Stimulated activated CD8-positive, alpha-beta memory T cell treated with anti-CD3 and anti-CD28 coated beads, Interleukin-7, amount 100 ng/mL, for 48 hours (primary cell): Measurements from ENCODE around the gene ATXN1.

Source experiments
- DNase-seq, 2 donors: peaks; one replicate each; pipeline ENCODE4 v3.0.0-alpha.2; 2020; ENCODE audit warnings: low read depth in 1 of 2; ENCODE audit errors: extremely low read depth in 1 of 2

Gene ATXN1

GRCh38 chr6:16432075-16433032 lies 328.9 kb downstream of the ATXN1 start:
- no peak for DNase-seq

DNA sequence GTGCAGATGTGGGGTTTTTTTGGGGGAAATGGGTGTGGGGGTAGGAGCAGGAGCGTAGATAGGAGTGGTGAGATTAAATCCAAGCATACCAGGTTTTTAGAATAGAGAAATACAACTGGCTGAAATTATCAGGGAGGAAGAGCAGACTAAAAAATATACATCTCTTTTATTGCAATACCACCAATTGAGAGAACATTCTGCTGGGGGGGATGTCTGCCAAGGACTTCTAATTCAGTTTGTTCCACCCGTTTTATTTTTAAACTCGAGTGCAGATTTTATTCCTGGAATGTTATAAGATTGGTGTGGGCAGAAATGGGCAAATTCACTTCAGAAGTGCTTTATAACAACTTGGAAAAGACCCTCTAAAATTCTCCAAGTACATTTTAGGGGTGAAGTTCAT lies 330.2 kb downstream of the ATXN1 start:
- DNase-seq, result no peak

DNA sequence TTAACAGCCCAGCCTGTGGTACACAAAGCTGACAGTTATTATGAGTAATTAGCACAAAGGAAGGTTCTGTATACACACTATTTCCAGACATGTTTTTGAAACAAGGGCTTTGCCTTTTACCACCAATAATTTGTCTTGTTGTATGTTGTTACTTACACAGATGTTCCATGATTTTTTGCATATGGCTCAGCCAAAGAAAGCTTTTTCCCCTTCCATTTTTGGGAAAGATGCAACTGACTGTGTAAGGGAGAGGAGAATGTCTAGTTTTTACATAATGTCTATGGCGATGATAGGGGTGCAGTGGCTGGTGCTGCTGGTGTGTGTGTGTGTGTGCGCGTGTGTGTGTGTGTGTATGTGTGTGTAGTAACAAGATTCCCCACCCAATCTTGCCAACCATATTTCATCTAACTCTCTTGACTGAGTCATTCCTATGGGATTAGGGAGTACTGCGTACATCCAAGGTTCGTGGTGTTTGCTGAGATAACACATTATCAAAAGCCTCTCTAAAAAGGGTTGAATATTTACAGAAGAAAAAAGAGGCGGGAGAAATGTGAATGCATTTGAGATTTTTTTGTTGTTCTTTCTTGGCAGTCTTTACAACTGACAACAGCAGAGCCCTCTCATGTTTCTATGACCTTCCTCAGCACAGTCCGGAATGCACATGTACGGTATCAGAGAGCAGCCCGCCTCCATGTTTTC lies 330.7 kb downstream of the ATXN1 start:
- DNase-seq, result no peak

DNA sequence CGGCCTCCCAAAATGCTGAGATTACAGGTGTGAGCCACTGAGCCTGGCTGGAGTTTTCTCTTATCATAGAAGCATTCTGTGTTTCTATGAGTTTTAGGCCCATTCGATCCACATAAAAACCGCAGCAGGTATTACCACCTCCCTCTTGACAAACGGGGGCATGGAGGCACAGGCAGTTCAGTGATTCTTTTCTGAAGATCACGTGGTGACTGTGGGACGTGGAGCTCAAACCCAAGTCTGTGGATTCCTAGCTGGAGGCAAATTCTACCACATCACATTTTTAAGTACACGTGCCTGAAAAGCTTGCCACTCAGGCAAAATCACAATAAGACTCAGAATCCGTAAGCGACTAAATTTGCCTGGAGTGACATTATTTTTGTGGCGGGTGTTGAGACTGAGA lies 331.6 kb downstream of the ATXN1 start:
- no peak for DNase-seq

DNA sequence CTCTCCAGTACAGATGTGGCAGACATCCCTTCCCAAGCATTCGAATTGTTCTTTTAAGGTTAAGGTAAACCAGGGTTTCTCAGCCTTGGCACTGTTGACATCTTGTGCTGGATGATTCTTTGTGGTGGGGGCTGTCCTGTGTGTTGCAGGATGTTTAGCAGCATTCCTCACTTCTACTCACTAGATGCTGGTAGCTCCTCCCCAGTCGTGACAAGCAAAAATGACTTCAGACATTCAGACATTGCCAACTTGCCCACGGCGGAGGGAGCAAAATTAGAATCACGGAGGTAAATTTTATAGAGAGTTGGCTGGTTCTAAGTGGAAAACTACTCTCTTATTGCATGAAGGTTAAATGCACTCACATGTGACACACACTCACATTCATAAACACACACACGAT lies 334.1 kb downstream of the ATXN1 start:
- no peak for DNase-seq

DNA sequence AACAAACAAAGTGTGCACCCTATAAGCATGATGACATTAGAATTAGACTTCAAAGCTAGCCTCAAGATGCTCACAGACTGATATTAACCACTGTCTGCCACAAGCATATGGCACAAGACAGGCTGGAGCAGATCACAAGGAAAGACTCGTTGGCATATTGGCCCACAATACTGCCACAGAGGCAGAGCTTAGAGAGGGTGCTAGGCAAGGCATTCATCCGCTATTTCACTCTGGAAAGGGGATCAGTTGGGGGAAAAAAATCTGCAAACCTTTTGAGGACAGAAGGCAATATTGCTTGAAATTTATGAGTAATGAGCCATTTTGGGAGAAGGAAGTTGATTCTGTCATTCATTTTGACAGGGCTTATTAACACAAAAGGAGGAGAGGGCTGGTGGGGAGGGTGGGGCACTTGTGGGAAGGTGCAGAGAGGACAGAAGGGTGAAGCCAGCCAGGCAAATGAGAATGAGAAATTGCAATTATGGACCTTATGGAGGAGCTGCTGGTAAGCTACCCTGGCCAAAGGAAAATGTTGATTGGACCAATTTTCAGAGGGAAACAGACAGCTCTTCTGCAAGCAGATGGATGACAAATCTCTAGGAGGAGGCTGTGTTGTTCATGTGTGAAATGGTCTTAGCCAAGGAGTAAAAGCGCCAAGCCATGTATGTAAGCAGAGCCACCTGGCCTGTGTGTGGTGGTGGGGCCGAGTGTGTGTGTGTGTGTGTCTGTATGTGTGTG lies 335.2 kb downstream of the ATXN1 start:
- DNase-seq, result no peak

- no peak for DNase-seq
Measured at GRCh38 chr6:16421462-16421960, 339.7 kb downstream of the ATXN1 start.

GRCh38 chr6:16420715-16421461 lies 340.4 kb downstream of the ATXN1 start:
- peak in 1 of 2 donors; percentile 45 for DNase-seq

- no peak for DNase-seq
Measured at GRCh38 chr6:16420337-16420714, 340.9 kb downstream of the ATXN1 start.

DNA sequence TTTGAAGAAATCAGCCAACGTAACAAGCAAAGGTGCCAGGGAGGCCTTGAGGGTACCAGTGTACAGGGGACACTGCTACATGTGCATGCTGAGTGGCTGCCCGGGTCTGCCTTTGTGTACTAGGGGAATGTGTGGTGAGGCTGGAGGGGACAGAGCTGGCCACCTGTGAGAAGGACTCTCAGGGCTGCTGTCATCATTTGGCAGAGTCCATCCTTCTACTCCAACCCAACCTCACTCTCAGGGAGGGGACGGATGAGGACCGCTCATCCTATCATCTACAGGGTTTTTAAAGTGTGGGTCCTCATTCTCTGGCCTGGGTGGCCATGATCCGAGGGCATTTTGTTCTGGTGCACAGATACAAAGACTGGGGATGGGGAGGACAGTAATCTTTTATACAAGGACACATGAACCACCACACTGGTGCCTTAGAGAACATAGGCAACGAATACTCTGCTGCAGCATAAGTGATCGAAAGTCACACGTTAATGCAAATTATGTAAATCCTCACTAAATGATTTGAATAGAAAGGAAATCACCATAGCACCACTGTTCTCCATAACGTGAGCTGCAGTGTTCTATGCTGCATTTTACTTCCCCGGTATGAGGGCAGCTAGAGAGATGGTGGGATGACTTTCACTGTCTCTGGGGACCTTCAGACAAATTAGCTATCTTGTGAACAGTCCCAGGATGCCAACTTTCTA lies 341.5 kb downstream of the ATXN1 start:
- DNase-seq, result no peak

DNA sequence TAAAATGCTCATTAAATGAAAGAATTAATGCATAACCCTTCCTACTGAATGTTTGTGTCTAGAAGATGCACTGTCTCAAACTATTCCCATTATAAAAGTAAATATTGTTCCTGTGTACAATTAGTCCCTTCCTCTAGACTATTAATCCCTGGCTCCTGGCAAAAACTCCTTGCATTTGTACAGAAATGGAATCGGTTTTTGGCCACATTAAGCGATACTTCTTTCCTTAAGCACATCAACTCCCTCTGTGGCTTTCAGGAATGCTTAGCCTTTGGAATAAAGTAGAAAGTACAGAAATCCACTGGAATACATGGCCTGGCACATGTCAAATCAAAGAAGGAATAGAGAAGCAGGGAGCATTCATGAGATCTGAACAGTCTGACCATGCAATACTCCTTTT lies 343.1 kb downstream of the ATXN1 start:
- DNase-seq, result no peak

DNA sequence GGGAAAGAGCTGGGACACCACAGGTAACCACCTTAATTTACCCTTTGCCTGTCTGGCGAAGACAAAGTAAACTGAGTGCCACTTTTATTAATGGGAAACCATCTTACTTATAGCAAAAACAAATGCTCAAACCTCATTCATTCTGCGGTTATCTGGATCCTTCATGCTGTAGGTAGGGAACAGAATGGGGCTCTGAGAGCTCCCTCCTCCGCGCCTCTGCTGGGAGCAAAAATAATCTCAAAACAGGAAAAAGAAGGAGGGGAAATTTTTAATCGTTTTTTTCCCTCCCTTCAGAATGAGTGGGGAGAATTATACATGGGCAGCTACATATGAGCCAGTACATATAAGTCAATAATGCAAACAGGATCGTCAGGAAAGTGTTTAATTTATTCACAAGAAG lies 345.6 kb downstream of the ATXN1 start:
- no peak for DNase-seq

GRCh38 chr6:16414205-16414604 lies 347.1 kb downstream of the ATXN1 start:
- no peak for DNase-seq

- no peak for DNase-seq
Measured at GRCh38 chr6:16413399-16413798, 347.9 kb downstream of the ATXN1 start.

DNA sequence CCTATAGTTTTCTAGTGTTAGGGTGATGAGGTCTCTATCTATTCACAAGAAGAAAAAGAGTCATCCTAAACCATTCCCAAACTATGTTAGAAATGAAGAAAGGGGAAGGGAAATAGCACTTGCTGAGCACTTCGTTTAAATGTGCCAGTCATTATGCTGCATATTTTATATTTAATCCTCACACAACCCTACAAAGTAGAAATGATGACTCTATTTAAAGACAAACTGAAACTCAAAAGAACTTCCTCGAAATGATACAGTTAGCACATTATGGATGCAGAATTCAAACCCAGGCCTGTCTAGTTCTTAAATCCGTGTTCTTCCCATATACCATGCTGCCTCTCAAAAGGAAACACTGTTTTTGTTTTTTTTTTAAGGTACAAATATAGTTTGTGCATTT lies 348.3 kb downstream of the ATXN1 start:
- no peak for DNase-seq

DNA sequence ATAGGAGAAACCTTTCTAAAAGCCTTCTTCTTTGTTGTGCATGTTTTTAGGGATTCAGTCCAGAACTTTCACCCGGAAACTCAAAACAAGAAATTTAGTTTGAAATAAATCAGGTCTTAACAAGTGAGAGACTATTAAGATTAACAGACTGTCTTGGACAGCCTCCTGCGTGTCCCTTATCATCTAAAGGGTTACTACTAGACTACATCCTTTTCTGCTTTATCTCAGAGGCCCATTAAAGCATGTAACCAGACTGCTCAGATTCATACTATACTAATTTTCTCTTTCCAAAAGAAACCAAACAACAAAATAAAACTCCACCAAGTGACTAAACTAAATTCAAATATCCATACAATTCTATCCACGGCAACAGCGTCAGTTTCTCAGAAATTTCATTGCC lies 349.1 kb downstream of the ATXN1 start:
- no peak for DNase-seq

GRCh38 chr6:16409531-16410441 lies 351.5 kb downstream of the ATXN1 start:
- DNase-seq, result peak; percentile 9 to 44

- DNase-seq, result no peak
Measured at GRCh38 chr6:16408766-16409165, 352.5 kb downstream of the ATXN1 start.

DNA sequence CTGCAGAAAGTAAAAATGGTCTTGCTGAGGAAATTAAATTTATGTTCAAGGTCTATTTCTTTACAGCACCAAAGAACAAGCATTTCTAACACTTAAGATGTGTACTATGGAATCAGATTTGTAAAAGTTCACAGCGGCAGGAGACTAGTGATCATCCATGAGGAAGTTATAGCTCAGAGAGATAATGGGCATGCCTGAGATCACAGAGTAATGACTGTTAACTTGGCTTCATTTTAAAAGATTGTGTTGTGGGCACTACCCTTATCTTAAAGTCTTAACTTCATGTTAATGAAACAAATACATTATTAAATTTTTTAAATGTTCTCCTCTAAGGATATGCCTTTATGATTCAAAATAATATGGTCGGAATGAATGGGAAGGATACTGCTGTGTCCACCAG lies 354.3 kb downstream of the ATXN1 start:
- DNase-seq, result no peak
